GM12878 (cell line): ENCODE measurements around the gene TUBB. TPM values are rescaled to one million over a fixed set of nuclear protein-coding genes. Genes with fewer than 3 reads are reported as not detected.

Experiments
- BACH1 ChIP-seq: fragments of 450-650 bp; IDR thresholded peaks from 2 replicates; pipeline ENCODE4 v1.6.1; 2017; ENCODE audit warnings: mild to moderate bottlenecking, borderline replicate concordance
- BCL11A ChIP-seq: IDR thresholded peaks from 2 replicates; pipeline ENCODE4 v1.6.1; 2011; ENCODE audit warnings: low read depth, low read length
- CHD4 ChIP-seq: fragments of 200-600 bp; sonication (generic); IDR thresholded peaks from 2 replicates; pipeline ENCODE4 v1.6.1; 2016; ENCODE audit warnings: mild to moderate bottlenecking
- EP300 ChIP-seq, 2 experiments: fragments of 150-350 bp in 1 of 2; IDR thresholded peaks; 2 replicates each; pipeline ENCODE4 v1.6.1; 2011 to 2012; ENCODE audit warnings: low read depth in 2 of 2, low read length in 2 of 2, borderline replicate concordance in 1 of 2, improper control_type of control experiment in 1 of 2, inconsistent platforms in 1 of 2; ENCODE audit not compliant: control insufficient read depth in 1 of 2
- EZH2 ChIP-seq: IDR thresholded peaks from 2 replicates; pipeline ENCODE4 v1.6.1; 2012; ENCODE audit warnings: low read depth, mild to moderate bottlenecking, control low read depth, inconsistent platforms, low read length, borderline replicate concordance; ENCODE audit not compliant: control insufficient read depth
- IKZF2 ChIP-seq, 2 experiments: fragments of 450-650 bp; IDR thresholded peaks; 2 replicates each; pipeline ENCODE4 v1.6.1; 2017; ENCODE audit warnings: mild to moderate bottlenecking in 2 of 2, moderate library complexity in 2 of 2
- NFYB ChIP-seq: IDR thresholded peaks from 2 replicates; pipeline ENCODE4 v1.6.1; 2011; ENCODE audit warnings: low read depth, mild to moderate bottlenecking, low read length, improper control_type of control experiment, moderate library complexity; ENCODE audit not compliant: insufficient read depth
- PBX3 ChIP-seq: IDR thresholded peaks from 2 replicates; pipeline ENCODE4 v1.6.1; 2011; ENCODE audit warnings: mild to moderate bottlenecking, low read depth, low read length, moderate library complexity; ENCODE audit not compliant: insufficient replicate concordance
- PML ChIP-seq: IDR thresholded peaks from 2 replicates; pipeline ENCODE4 v1.6.1; 2012; ENCODE audit warnings: low read length, inconsistent platforms
- POU2F2 ChIP-seq: IDR thresholded peaks from 3 replicates; pipeline ENCODE4 v1.6.1; 2011; ENCODE audit warnings: low read depth, mild to moderate bottlenecking, low read length, borderline replicate concordance
- REST ChIP-seq: IDR thresholded peaks from 2 replicates; pipeline ENCODE4 v1.6.1; 2012; ENCODE audit warnings: mild to moderate bottlenecking, low read depth, low read length
- RUNX3 ChIP-seq: IDR thresholded peaks from 2 replicates; pipeline ENCODE4 v1.6.1; 2012; ENCODE audit warnings: low read length, inconsistent platforms
- STAT3 ChIP-seq: IDR thresholded peaks from 2 replicates; pipeline ENCODE4 v1.6.1; 2011; ENCODE audit warnings: low read depth, low read length, improper control_type of control experiment
- SUPT20H ChIP-seq: IDR thresholded peaks from 2 replicates; pipeline ENCODE4 v1.6.1; 2011; ENCODE audit warnings: low read depth, mild to moderate bottlenecking, low read length, moderate library complexity, borderline replicate concordance; ENCODE audit not compliant: control insufficient read depth
- TAF1 ChIP-seq: IDR thresholded peaks from 2 replicates; pipeline ENCODE4 v1.6.1; 2011; ENCODE audit warnings: mild to moderate bottlenecking, low read depth, low read length, borderline replicate concordance
- WRNIP1 ChIP-seq: IDR thresholded peaks from 2 replicates; pipeline ENCODE4 v1.6.1; 2011; ENCODE audit warnings: low read depth, low read length, improper control_type of control experiment, borderline replicate concordance
- YBX1 ChIP-seq: fragments of 450-650 bp; IDR thresholded peaks from 2 replicates; pipeline ENCODE4 v1.6.1; 2016; ENCODE audit warnings: antibody characterized with exemption
- ZBED1 ChIP-seq: IDR thresholded peaks from 2 replicates; pipeline ENCODE4 v1.6.1; 2016; ENCODE audit warnings: borderline replicate concordance
- ZNF217 ChIP-seq: fragments of 450-650 bp; IDR thresholded peaks from 2 replicates; pipeline ENCODE4 v1.6.1; 2017; ENCODE audit warnings: antibody characterized with exemption, mild to moderate bottlenecking
- ZNF274 ChIP-seq: IDR thresholded peaks from one replicate; pipeline ENCODE4 v1.8.0; 2011; ENCODE audit not compliant: insufficient read length, insufficient read depth
- polyA plus RNA-seq, 11 experiments: library from polyadenylated mRNA; depleted of rRNA in 4 of 11; unstranded in 6 of 11; stranded (reverse) in 5 of 11; fragments of >200 nt; fragmentation: Nextera tagmentation in 4 of 11; fragmentation: Illumina TruSeq in 1 of 11; extraction: Ambion mirVana in 4 of 11; extraction: Trizol in 1 of 11; gene quantifications; 1 replicate in 1 of 11; 2 replicates in 10 of 11; pipeline versions ENCODE4 v1.2.1 to v1.2.3, GENCODE V29; 2011 to 2016; ENCODE audit warnings: inconsistent platforms in 2 of 11, missing spikeins in 2 of 11, low read depth in 1 of 11
- total RNA-seq, 4 experiments: library from RNA; depleted of rRNA in 3 of 4; stranded (reverse); fragments of >200 nt in 3 of 4; fragmentation: Illumina TruSeq in 1 of 4; extraction: Trizol in 1 of 4; gene quantifications; 2 replicates each; pipeline versions ENCODE4 v1.2.1 to v1.2.3, GENCODE V29; 2013 to 2021
- TF ChIP-seq, protein P1 (sequence below): IDR thresholded peaks from 2 replicates; pipeline ENCODE4 v1.6.1; 2012; ENCODE audit warnings: low read depth, low read length, improper control_type of control experiment
- TF ChIP-seq, protein P2 (sequence below): fragments of 450-650 bp; conservative IDR thresholded peaks from 2 replicates; pipeline ENCODE4 v1.6.1; 2017; ENCODE audit warnings: mild to moderate bottlenecking, moderate library complexity

Gene TUBB
- total and polyA plus RNA-seq, 10 of the 15 experiments (the other 5 are each of a cell fraction or from before 2014, with no cell fraction given), result 1,039 to 3,052 (median 1,656) TPM

- TF ChIP-seq IKZF2 (IDR thresholded peaks at IDR 0.05) (peak; percentile 19 to 53; a peak in 1 of 4 replicates), ZNF217 (no peak), POU2F2 (peak; percentile 79; the same call in 2 of the 3 replicates), YBX1 (no peak), BACH1 (no peak), NFYB (peak; percentile 85), EP300 (IDR thresholded peaks at IDR 0.05; ENCODE audit: borderline replicate concordance in 1 of 2, control insufficient read depth in 1 of 2, low read depth in 2 of 2, low read length in 2 of 2) (no peak), RUNX3 (no peak), ZNF274 (no peak), CHD4 (no peak), TAF1 (peak; percentile 98), REST (peak; percentile 40; the same call in 1 of the 2 replicates), BCL11A (no peak), WRNIP1 (no peak), PBX3 (no peak), SUPT20H (no peak), ZBED1 (no peak; the same call in 1 of the 2 replicates), STAT3 (no peak), PML (no peak), EZH2 (no peak)
- TF ChIP-seq, protein P1, sequence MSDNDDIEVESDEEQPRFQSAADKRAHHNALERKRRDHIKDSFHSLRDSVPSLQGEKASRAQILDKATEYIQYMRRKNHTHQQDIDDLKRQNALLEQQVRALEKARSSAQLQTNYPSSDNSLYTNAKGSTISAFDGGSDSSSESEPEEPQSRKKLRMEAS, result no peak; the same call in 1 of the 2 replicates
- TF ChIP-seq, protein P2, sequence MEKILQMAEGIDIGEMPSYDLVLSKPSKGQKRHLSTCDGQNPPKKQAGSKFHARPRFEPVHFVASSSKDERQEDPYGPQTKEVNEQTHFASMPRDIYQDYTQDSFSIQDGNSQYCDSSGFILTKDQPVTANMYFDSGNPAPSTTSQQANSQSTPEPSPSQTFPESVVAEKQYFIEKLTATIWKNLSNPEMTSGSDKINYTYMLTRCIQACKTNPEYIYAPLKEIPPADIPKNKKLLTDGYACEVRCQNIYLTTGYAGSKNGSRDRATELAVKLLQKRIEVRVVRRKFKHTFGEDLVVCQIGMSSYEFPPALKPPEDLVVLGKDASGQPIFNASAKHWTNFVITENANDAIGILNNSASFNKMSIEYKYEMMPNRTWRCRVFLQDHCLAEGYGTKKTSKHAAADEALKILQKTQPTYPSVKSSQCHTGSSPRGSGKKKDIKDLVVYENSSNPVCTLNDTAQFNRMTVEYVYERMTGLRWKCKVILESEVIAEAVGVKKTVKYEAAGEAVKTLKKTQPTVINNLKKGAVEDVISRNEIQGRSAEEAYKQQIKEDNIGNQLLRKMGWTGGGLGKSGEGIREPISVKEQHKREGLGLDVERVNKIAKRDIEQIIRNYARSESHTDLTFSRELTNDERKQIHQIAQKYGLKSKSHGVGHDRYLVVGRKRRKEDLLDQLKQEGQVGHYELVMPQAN, result peak; percentile 65
Measured at GRCh38 chr6:30719791-30720737, at the start of gene TUBB (continued).
